HepG2 (cell line): Measurements from ENCODE around the gene ESR2. TPM values are rescaled to one million over a fixed set of nuclear protein-coding genes. Genes with fewer than 3 reads are reported as not detected.

Experiments used
- DBP ChIP-seq: sonication (generic); formaldehyde crosslinking; IDR thresholded peaks from 2 replicates; pipeline ENCODE4 v1.4.0; 2020; ENCODE audit warnings: missing genetic modification reagents; ENCODE audit errors: not compliant biosample characterization
- GABPA ChIP-seq, 2 experiments: IDR thresholded peaks; 2 replicates each; pipeline ENCODE4 v1.6.1; 2011 to 2016; ENCODE audit warnings: low read depth in 2 of 2, low read length in 1 of 2, missing biosample characterization in 1 of 2, missing genetic modification characterization in 1 of 2
- HNF4G ChIP-seq, 2 experiments: sonication (generic) in 1 of 2; formaldehyde crosslinking in 1 of 2; IDR thresholded peaks; 2 replicates each; pipeline versions ENCODE4 v1.4.0 to v1.6.1; 2011 to 2020; ENCODE audit warnings: borderline replicate concordance in 2 of 2, low read depth in 2 of 2, mild to moderate bottlenecking in 2 of 2, low read length in 1 of 2, missing genetic modification reagents in 1 of 2, moderate library complexity in 1 of 2
- KDM2A ChIP-seq: sonication (generic); formaldehyde crosslinking; IDR thresholded peaks from 2 replicates; pipeline ENCODE4 v1.4.0; 2020; ENCODE audit warnings: low read depth, missing genetic modification reagents, borderline replicate concordance
- SNRNP70 ChIP-seq: fragments of 200-400 bp; formaldehyde crosslinking; IDR thresholded peaks from 2 replicates; pipeline ENCODE4 v1.6.1; 2017; ENCODE audit warnings: mild to moderate bottlenecking, low read depth, low read length, moderate library complexity
- TOE1 ChIP-seq: sonication (generic); formaldehyde crosslinking; IDR thresholded peaks from 2 replicates; pipeline ENCODE4 v1.4.0; 2020; ENCODE audit warnings: mild to moderate bottlenecking, missing genetic modification reagents
- ZFP36 ChIP-seq: fragments of 150-350 bp; IDR thresholded peaks from 2 replicates; pipeline ENCODE4 v1.6.1; 2018; ENCODE audit warnings: borderline replicate concordance, low read length, low read depth; ENCODE audit not compliant: partially characterized antibody
- ZKSCAN5 ChIP-seq: sonication (generic); formaldehyde crosslinking; IDR thresholded peaks from 2 replicates; pipeline ENCODE4 v1.5.1; 2020; ENCODE audit warnings: mild to moderate bottlenecking, missing genetic modification reagents
- ZNF354B ChIP-seq: sonication (generic); formaldehyde crosslinking; IDR thresholded peaks from 2 replicates; pipeline ENCODE4 v1.8.0; 2022; ENCODE audit warnings: mild to moderate bottlenecking, missing genetic modification reagents
- ZNF446 ChIP-seq: sonication (generic); formaldehyde crosslinking; IDR thresholded peaks from 2 replicates; pipeline ENCODE4 v1.5.0; 2020; ENCODE audit warnings: mild to moderate bottlenecking, missing genetic modification reagents
- ZSCAN31 ChIP-seq: sonication (generic); formaldehyde crosslinking; IDR thresholded peaks from 2 replicates; pipeline ENCODE4 v1.5.0; 2020; ENCODE audit warnings: low read depth, mild to moderate bottlenecking, missing genetic modification reagents
- polyA plus RNA-seq, 8 experiments: library from polyadenylated mRNA; depleted of rRNA in 3 of 8; stranded (reverse) in 7 of 8; unstranded in 1 of 8; fragments of >200 nt; fragmentation: Illumina TruSeq in 4 of 8; extraction: Trizol in 4 of 8; gene quantifications; 2 replicates each; pipeline versions ENCODE4 v1.2.1 to v1.2.3, GENCODE V29; 2011 to 2016; ENCODE audit warnings: low read depth in 4 of 8, missing spikeins in 1 of 8, mixed read lengths in 1 of 8; ENCODE audit not compliant: insufficient read depth in 1 of 8
- total RNA-seq, 5 experiments: library from RNA; depleted of rRNA; stranded (reverse); fragments of >200 nt; fragmentation: Illumina TruSeq; extraction: Trizol; gene quantifications; 2 replicates each; pipeline ENCODE4 v1.2.3, GENCODE V29; 2016; ENCODE audit warnings: low read depth in 1 of 5
- TF ChIP-seq, protein P1 (sequence below): sonication (generic); formaldehyde crosslinking; IDR thresholded peaks from 2 replicates; pipeline ENCODE4 v1.5.0; 2020; ENCODE audit warnings: mild to moderate bottlenecking, missing genetic modification reagents, borderline replicate concordance

ESR2 gene
- total and polyA plus RNA-seq, 2 of the 13 experiments (the other 11 are each of a cell fraction or from before 2014, with no cell fraction given): 0.01 to 0.04 TPM

DNA sequence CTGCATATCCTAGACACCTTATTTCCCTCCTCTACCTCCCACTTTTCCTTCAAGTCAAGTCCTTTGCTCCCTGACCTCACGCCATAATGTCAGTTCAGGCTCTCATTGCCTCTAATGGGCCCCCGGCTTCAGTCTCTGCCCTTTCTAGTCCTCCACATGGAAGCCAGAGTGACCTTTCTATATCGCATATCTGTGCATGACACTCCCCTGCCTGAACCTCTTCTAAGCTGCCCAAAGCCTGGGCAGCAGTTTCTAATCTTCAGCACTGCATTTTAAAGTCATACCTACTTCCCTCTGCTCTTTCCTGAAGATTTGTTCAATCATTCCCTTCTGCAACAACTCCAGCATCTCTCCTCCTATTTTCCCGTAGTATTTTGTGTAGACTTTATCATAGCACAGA, 45.5 kb downstream of the ESR2 start (continued):
- no peak for TF ChIP-seq ZSCAN31 (CRISPR knock-in tag)
- no peak for TF ChIP-seq HNF4G (IDR thresholded peaks at IDR 0.05; ENCODE audit: borderline replicate concordance, low read depth, low read length)
- no peak for TF ChIP-seq HNF4G (CRISPR knock-in tag; IDR thresholded peaks at IDR 0.05; ENCODE audit: borderline replicate concordance, low read depth)
- no peak for TF ChIP-seq GABPA (IDR thresholded peaks at IDR 0.05; ENCODE audit: low read depth, low read length)
- no peak for TF ChIP-seq GABPA (CRISPR knock-in tag; IDR thresholded peaks at IDR 0.05; ENCODE audit: low read depth)
- no peak for TF ChIP-seq DBP (CRISPR knock-in tag)
- TF ChIP-seq TOE1: no peak
- TF ChIP-seq SNRNP70: no peak
- TF ChIP-seq KDM2A: no peak
- TF ChIP-seq, protein P1, sequence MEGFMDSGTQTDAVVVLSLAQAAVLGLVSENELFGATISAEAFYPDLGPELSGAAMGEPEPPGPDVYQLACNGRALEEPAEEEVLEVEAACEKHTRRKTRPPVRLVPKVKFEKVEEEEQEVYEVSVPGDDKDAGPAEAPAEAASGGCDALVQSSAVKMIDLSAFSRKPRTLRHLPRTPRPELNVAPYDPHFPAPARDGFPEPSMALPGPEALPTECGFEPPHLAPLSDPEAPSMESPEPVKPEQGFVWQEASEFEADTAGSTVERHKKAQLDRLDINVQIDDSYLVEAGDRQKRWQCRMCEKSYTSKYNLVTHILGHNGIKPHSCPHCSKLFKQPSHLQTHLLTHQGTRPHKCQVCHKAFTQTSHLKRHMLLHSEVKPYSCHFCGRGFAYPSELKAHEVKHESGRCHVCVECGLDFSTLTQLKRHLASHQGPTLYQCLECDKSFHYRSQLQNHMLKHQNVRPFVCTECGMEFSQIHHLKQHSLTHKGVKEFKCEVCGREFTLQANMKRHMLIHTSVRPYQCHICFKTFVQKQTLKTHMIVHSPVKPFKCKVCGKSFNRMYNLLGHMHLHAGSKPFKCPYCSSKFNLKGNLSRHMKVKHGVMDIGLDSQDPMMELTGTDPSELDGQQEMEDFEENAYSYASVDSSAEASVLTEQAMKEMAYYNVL (CRISPR knock-in tag): no peak
- no peak for TF ChIP-seq ZKSCAN5 (CRISPR knock-in tag)
- TF ChIP-seq ZNF446 (CRISPR knock-in tag): no peak
- TF ChIP-seq ZFP36: no peak
- no peak for TF ChIP-seq ZNF354B
